Bronchial epithelial cell (primary cell): ENCODE data around the gene SFXN5. TPM values are rescaled to one million over a fixed set of nuclear protein-coding genes. Genes with fewer than 3 reads are reported as not detected.
A peak's percentile ranks its signal among the peaks of the same experiment; 100 is the strongest.

Source experiments
- DNase-seq: peaks from one replicate; pipeline ENCODE4 v3.0.0-alpha.2; 2010; ENCODE audit warnings: low read depth
- FAIRE-seq: peaks from 2 replicates; lab custom pipeline; 2011; peaks lifted over from hg19 to GRCh38; lab: Jason Lieb, UNC
- H3K27me3 ChIP-seq: 2 replicates; pipeline ENCODE4 v1.5.1; 2011; ENCODE audit warnings: low read length; ENCODE audit not compliant: control insufficient read depth, insufficient read depth
- H3K36me3 ChIP-seq: 2 replicates; pipeline ENCODE4 v1.5.1; 2011; ENCODE audit warnings: low read length; ENCODE audit not compliant: control insufficient read depth, insufficient read depth
- H3K4me3 ChIP-seq: 2 replicates; pipeline ENCODE4 v1.5.1; 2011; ENCODE audit warnings: mild to moderate bottlenecking, low read depth, low read length, control low read depth
- total RNA-seq: library from RNA; depleted of rRNA; stranded (reverse); fragments of >200 nt; gene quantifications from 2 replicates; pipeline ENCODE4 v1.2.1, GENCODE V29; 2014
- TF ChIP-seq, protein P1 (sequence below): IDR thresholded peaks from 2 replicates; pipeline ENCODE4 v1.5.1; 2011; ENCODE audit warnings: mild to moderate bottlenecking, moderate library complexity, low read length, control low read depth, inconsistent platforms; ENCODE audit not compliant: insufficient read depth, severe bottlenecking

Gene SFXN5
- total RNA-seq, 1 donor from 2014 or later = 5.3 TPM

DNA sequence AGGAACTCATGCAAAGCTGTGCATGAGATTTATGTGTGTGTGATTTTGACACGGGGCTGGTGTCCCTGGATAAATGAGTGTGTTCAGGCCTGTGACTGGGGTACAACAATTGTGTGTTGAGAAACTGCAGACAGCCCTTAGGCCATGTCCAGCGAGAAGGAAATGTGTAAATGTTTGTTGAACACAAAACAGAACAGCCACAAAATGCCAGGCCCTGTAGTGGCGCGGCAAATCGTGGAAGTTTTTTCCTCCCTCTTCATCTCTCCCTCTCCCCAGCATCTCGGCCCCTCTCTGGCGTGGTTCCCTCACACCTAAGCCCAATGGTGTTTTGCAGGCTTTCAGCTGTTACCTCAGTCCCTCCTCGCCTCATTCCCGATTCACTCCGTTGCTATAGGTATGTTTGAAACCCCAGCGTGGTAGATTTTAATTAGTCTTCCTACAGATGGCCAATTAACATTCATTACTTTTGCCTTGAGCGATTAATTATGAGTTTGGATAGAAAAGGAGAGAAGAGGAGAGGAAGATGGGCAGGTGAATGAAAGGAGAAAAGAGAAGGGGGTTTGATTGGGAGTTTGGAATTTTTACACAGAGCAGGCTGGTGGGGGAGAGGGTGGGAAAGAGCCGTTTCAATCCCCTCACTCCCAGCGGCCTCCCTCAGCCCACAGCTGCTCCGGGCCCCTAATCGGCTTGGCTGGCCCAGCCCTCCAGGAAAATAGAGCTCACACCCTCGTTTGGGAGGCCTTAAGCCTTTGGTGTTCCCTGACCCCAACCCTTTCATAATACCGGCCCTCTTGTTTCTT, 173.5 kb downstream of the SFXN5 start:
- Histone ChIP-seq H3K4me3 (no peak overlapping the region), H3K36me3 (no peaks in the 10 kb centered on the region), H3K27me3 (peaks cover 7% of the 10 kb centered on the region)
- TF ChIP-seq, protein P1, sequence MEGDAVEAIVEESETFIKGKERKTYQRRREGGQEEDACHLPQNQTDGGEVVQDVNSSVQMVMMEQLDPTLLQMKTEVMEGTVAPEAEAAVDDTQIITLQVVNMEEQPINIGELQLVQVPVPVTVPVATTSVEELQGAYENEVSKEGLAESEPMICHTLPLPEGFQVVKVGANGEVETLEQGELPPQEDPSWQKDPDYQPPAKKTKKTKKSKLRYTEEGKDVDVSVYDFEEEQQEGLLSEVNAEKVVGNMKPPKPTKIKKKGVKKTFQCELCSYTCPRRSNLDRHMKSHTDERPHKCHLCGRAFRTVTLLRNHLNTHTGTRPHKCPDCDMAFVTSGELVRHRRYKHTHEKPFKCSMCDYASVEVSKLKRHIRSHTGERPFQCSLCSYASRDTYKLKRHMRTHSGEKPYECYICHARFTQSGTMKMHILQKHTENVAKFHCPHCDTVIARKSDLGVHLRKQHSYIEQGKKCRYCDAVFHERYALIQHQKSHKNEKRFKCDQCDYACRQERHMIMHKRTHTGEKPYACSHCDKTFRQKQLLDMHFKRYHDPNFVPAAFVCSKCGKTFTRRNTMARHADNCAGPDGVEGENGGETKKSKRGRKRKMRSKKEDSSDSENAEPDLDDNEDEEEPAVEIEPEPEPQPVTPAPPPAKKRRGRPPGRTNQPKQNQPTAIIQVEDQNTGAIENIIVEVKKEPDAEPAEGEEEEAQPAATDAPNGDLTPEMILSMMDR = no peak
- FAIRE-seq (no peak), DNase-seq (no peak)

DNA sequence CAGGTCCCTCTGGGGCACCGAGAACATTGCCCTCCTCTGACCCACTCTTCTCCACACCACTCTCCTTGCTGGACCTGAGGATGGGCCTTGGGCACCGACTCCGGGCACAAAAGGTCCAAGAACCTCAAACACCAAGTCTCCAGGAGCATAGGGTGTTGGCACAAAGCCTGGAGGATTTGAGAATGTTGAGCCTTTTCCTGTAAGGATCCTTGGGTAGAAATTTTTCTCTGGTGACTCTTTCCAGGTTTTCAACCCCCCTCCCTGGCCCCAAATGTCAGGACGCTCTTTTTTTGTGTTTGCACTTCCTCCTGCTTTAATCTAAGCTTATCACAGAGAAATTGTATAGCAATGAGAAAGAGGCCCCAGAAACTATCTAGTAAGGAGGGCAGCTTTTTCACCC, 175.1 kb downstream of the SFXN5 start:
- no peak overlapping the region for H3K4me3 ChIP-seq
- H3K36me3 ChIP-seq = peaks cover under 1% of the 10 kb centered on the region
- peaks cover 5% of the 10 kb centered on the region for H3K27me3 ChIP-seq
- DNase-seq (peak; percentile 30), FAIRE-seq (no peak)
- TF ChIP-seq, protein P1 = no peak

DNA sequence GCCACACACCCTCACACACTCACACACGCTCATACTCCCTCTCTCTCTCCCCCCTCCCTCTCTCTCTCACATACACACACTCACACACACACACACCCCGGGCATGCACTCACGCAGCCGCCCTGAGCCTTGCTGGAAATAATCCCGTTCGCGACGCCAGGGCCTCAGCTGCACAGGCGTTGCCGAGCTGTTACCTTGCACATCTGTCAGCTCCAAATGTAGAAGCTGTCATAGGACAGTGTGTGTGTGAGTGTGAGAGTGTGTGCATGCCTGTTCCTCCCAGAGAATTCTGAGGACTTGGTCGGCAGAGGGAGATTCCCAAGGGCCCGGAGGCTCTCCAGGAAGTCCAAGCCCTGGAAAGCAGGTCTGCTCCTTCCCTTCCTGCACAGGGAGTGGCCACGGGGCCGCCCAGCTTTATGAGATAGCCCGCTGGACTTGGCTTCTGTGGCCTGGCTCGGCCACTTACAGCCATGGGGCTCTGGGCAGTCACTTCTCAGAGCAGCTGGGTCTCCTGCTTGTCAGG, 175.7 kb downstream of the SFXN5 start:
- Histone ChIP-seq H3K27me3 (peaks cover under 1% of the 10 kb centered on the region), H3K4me3 (no peak overlapping the region), H3K36me3 (peaks cover 1% of the 10 kb centered on the region)
- TF ChIP-seq, protein P1 = no peak
- DNase-seq = peak; percentile 51
- no peak for FAIRE-seq

DNA sequence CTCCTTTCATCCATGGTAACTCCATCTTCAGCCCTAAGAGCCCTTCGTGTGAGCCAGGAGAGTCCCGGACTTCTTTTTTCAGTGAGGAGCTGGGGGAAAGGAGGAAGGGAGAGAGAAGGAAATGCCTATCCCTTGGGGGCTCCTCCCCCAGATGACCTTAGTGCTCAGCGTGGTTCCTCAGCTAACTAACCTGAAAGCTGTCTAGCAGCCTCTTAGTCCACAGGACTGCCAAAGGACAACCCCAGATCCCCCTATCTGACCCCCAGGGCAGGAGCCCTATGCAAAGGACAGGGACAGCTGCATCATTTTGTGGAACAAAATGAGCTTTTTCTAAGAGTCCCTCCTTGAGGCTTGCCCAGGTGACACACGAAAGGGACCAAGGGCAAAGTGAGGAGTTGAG, 176.4 kb downstream of the SFXN5 start:
- no peak for FAIRE-seq
- H3K4me3 ChIP-seq = no peak overlapping the region
- TF ChIP-seq, protein P1 = no peak

DNA sequence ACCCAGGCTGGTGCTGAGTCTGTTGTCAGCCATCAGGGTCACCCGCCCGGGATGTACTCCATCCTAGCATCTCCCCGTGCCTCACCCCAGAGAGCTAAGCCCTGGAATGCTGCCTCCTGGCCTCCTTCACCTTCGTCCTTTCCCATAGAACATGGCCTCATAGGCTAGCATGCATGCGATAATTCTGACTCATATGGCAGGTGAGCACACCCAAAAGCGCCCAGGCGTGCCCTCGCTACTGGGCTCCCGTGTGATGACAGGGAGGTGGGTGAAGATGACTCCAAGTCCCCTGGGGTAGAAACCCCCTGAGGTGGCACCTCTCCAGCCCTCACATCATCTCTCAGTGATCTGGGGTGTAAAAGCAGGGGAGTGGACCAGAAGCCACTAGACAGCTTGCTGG, 177.0 kb downstream of the SFXN5 start:
- H3K4me3 ChIP-seq = no peak overlapping the region
- H3K36me3 ChIP-seq = peaks cover 1% of the 10 kb centered on the region
- DNase-seq (peak; percentile 73), FAIRE-seq (no peak)
- TF ChIP-seq, protein P1 = no peak
- no peaks in the 10 kb centered on the region for H3K27me3 ChIP-seq

More for the DNA sequence above, 176.4 kb downstream of the SFXN5 start:
- no peaks in the 10 kb centered on the region for H3K27me3 ChIP-seq
- peaks cover 1% of the 10 kb centered on the region for H3K36me3 ChIP-seq
- DNase-seq = no peak
